ENCODE measurements around the gene AAGAB.

- no peak for TF ChIP-seq CTCF (IDR thresholded peaks at IDR 0.05)
- no peak for TF ChIP-seq POLR2A (IDR thresholded peaks at IDR 0.05)
Measured at GRCh38 chr15:67227846-67228245, 26.6 kb downstream of the AAGAB start.

Measured in testis (tissue), 2 donors.